CD4-positive, alpha-beta memory T cell (primary cell): Measurements from ENCODE around the gene FKBP10. TPM values are rescaled to one million over a fixed set of nuclear protein-coding genes. Genes with fewer than 3 reads are reported as not detected.
"Not testable (repeated sequence)": the region's sequence is repeated elsewhere in the genome, so short reads cannot be mapped to it uniquely, and the experiment has no call there.

Experiments
- CTCF ChIA-PET: fragments of 350-600 bp; sonication (Branson Sonifier 250); formaldehyde crosslinking; loops from one replicate; lab custom pipeline; 2021; ENCODE audit warnings: inconsistent platforms; ENCODE audit not compliant: partially characterized antibody; lab: Charles Lee
- POLR2A ChIA-PET: fragments of 350-600 bp; sonication (Branson Sonifier 250); formaldehyde crosslinking; loops from one replicate; lab custom pipeline; 2021; ENCODE audit not compliant: partially characterized antibody; lab: Charles Lee
- DNase-seq, 5 donors: peaks; one replicate each; pipeline versions ENCODE4 v3.0.0 to v3.0.0-alpha.2; 2020 to 2022; ENCODE audit warnings: mixed read lengths in 1 of 5
- H3K27ac ChIP-seq: one replicate; pipeline ENCODE4 v1.7.0; 2013; ENCODE audit warnings: low read depth, low read length
- H3K27me3 ChIP-seq: 2 replicates; pipeline ENCODE4 v1.7.0; 2013; ENCODE audit warnings: mild to moderate bottlenecking, low read length, moderate library complexity; ENCODE audit not compliant: insufficient read depth
- H3K36me3 ChIP-seq: 2 replicates; pipeline ENCODE4 v1.7.0; 2013; ENCODE audit warnings: mild to moderate bottlenecking, low read length, moderate library complexity; ENCODE audit not compliant: insufficient read depth
- H3K4me1 ChIP-seq: 2 replicates; pipeline ENCODE4 v1.7.0; 2013; ENCODE audit warnings: mild to moderate bottlenecking, low read length, moderate library complexity; ENCODE audit not compliant: insufficient read depth
- H3K4me3 ChIP-seq, 2 donors: one replicate each; pipeline ENCODE4 v1.7.0; 2013; ENCODE audit warnings: low read length in 2 of 2, mild to moderate bottlenecking in 1 of 2
- H3K9me3 ChIP-seq, 2 donors: one replicate each; pipeline ENCODE4 v1.7.0; 2013; ENCODE audit warnings: low read length in 2 of 2, control low read depth in 1 of 2; ENCODE audit not compliant: control insufficient read depth in 1 of 2
- H3K27ac Mint-ChIP-seq, 7 donors: one replicate each; pipeline ENCODE4 v1.8.0; 2020 to 2021; ENCODE audit warnings: mixed read lengths in 7 of 7, mild to moderate bottlenecking in 6 of 7, inconsistent platforms in 3 of 7, moderate library complexity in 3 of 7
- H3K27me3 Mint-ChIP-seq, 2 donors: one replicate each; pipeline ENCODE4 v1.8.0; 2020 to 2021; ENCODE audit warnings: mixed read lengths in 2 of 2
- H3K36me3 Mint-ChIP-seq, 2 donors: one replicate each; pipeline ENCODE4 v1.8.0; 2020 to 2021; ENCODE audit warnings: mixed read lengths in 2 of 2, inconsistent platforms in 1 of 2, mild to moderate bottlenecking in 1 of 2
- H3K4me1 Mint-ChIP-seq, 4 donors: one replicate each; pipeline ENCODE4 v1.8.0; 2020 to 2021; ENCODE audit warnings: mixed read lengths in 4 of 4, mild to moderate bottlenecking in 1 of 4
- H3K4me3 Mint-ChIP-seq, 8 donors: one replicate each; pipeline ENCODE4 v1.8.0; 2020 to 2021; ENCODE audit warnings: mixed read lengths in 8 of 8, mild to moderate bottlenecking in 7 of 8, moderate library complexity in 6 of 8, inconsistent platforms in 3 of 8
- H3K9me3 Mint-ChIP-seq, 8 donors: one replicate each; pipeline ENCODE4 v1.8.0; 2020 to 2021; ENCODE audit warnings: mixed read lengths in 8 of 8, mild to moderate bottlenecking in 5 of 8, inconsistent platforms in 3 of 8, moderate library complexity in 1 of 8
- intact Hi-C: fragments of 100-400 bp; cut with micrococcal nuclease; formaldehyde crosslinking; loops from one replicate; pipeline ENCODE4 v1.15.1; 2023
- polyA plus RNA-seq, 2 donors: library from polyadenylated mRNA; unstranded; fragments of 300-500 nt; fragmentation: Illumina TruSeq; gene quantifications; one replicate each; pipeline ENCODE4 v1.2.3, GENCODE V29; 2021
- total RNA-seq, 2 experiments: library from RNA; stranded (reverse); gene quantifications; one replicate each; pipeline ENCODE4 v1.2.3, GENCODE V29; 2021

FKBP10 gene
- total and polyA plus RNA-seq, 4 experiments from 2014 or later, result not detected

GRCh38 chr17:41775394-41776226, 37.2 kb upstream of the FKBP10 start:
- no peak for DNase-seq
- Histone ChIP-seq H3K9me3 (no peaks in the 10 kb centered on the region), H3K4me3 (no peak overlapping the region), H3K4me1 (no peaks in the 10 kb centered on the region), H3K27ac (no peak overlapping the region), H3K27me3 (no peaks in the 10 kb centered on the region), H3K36me3 (no peaks in the 10 kb centered on the region)
- no peaks in the 10 kb centered on the region for H3K9me3 Mint-ChIP-seq
- peaks cover 0 to 4% (median 0%) of the 10 kb centered on the region in 4 donors for H3K4me1 Mint-ChIP-seq
- ChIA-PET POLR2A (no interaction called here), CTCF (no interaction called here)
- no peaks in the 10 kb centered on the region for H3K36me3 Mint-ChIP-seq
- intact Hi-C loops, result no loop called here
- no peak overlapping the region for H3K4me3 Mint-ChIP-seq
- H3K27me3 Mint-ChIP-seq, result peaks cover 0 to 3% of the 10 kb centered on the region in 2 donors
- H3K27ac Mint-ChIP-seq, result no peak overlapping the region

GRCh38 chr17:41776262-41776900, 36.4 kb upstream of the FKBP10 start:
- H3K27ac Mint-ChIP-seq, H3K4me1 Mint-ChIP-seq, H3K36me3 Mint-ChIP-seq, H3K4me3 Mint-ChIP-seq, H3K9me3 Mint-ChIP-seq, H3K4me3 ChIP-seq, H3K27ac ChIP-seq, H3K27me3 Mint-ChIP-seq, intact Hi-C loops, H3K36me3 ChIP-seq, H3K27me3 ChIP-seq, H3K4me1 ChIP-seq, POLR2A ChIA-PET, DNase-seq, H3K9me3 ChIP-seq, CTCF ChIA-PET: not testable (repeated sequence)

GRCh38 chr17:41777157-41777573, 35.6 kb upstream of the FKBP10 start:
- no peaks in the 10 kb centered on the region for H3K4me1 ChIP-seq
- no peak overlapping the region for H3K27ac ChIP-seq
- POLR2A ChIA-PET, result no interaction called here
- peaks cover 0 to 1% (median 0%) of the 10 kb centered on the region in 8 donors for H3K9me3 Mint-ChIP-seq
- no peak overlapping the region for H3K4me3 ChIP-seq
- no peaks in the 10 kb centered on the region for H3K4me1 Mint-ChIP-seq
- no peak for DNase-seq
- no peak overlapping the region for H3K4me3 Mint-ChIP-seq
- H3K27me3 ChIP-seq, result no peaks in the 10 kb centered on the region
- CTCF ChIA-PET, result interaction anchor here (1.1 kb wide), 1 partner anchor 11 kb away, joined by 3 read pairs; no protein-coding TSS in a partner anchor
- no peaks in the 10 kb centered on the region for H3K36me3 Mint-ChIP-seq
- intact Hi-C loops, result no loop called here
- H3K36me3 ChIP-seq, result no peaks in the 10 kb centered on the region
- peaks cover 0 to 10% of the 10 kb centered on the region in 2 donors for H3K27me3 Mint-ChIP-seq
- H3K9me3 ChIP-seq, result no peaks in the 10 kb centered on the region
- no peak overlapping the region for H3K27ac Mint-ChIP-seq

- H3K27ac ChIP-seq, result no peak overlapping the region
- Mint-ChIP-seq H3K9me3 (peaks cover 0 to 1% (median 0%) of the 10 kb centered on the region in 8 donors), H3K4me3 (no peak overlapping the region), H3K4me1 (no peaks in the 10 kb centered on the region), H3K36me3 (no peaks in the 10 kb centered on the region), H3K27ac (no peak overlapping the region), H3K27me3 (peaks cover 0 to 15% of the 10 kb centered on the region in 2 donors)
- DNase-seq, result no peak
- no peaks in the 10 kb centered on the region for H3K36me3 ChIP-seq
- no peaks in the 10 kb centered on the region for H3K4me1 ChIP-seq
- H3K9me3 ChIP-seq, result no peaks in the 10 kb centered on the region
- ChIA-PET POLR2A (no interaction called here), CTCF (interaction anchor here (1.1 to 1.3 kb wide), 2 partner anchors 9 to 12 kb away, joined by 3 read pairs; partner anchors contain the start of gene JUP)
- intact Hi-C loops, result no loop called here
- no peaks in the 10 kb centered on the region for H3K27me3 ChIP-seq
- no peak overlapping the region for H3K4me3 ChIP-seq
Measured at GRCh38 chr17:41777574-41778188, 35.1 kb upstream of the FKBP10 start.

- Histone ChIP-seq H3K27me3 (peaks cover 11% of the 10 kb centered on the region), H3K27ac (no peak overlapping the region), H3K4me1 (no peaks in the 10 kb centered on the region), H3K4me3 (no peak overlapping the region), H3K9me3 (no peaks in the 10 kb centered on the region), H3K36me3 (no peaks in the 10 kb centered on the region)
- DNase-seq, result no peak
- Mint-ChIP-seq H3K4me3 (no peak overlapping the region), H3K9me3 (peaks cover 0 to 1% (median 0%) of the 10 kb centered on the region in 8 donors), H3K27ac (no peak overlapping the region), H3K4me1 (peaks cover 0 to 6% (median under 1%) of the 10 kb centered on the region in 4 donors), H3K36me3 (no peaks in the 10 kb centered on the region), H3K27me3 (peaks cover 6 to 22% of the 10 kb centered on the region in 2 donors)
- intact Hi-C loops, result no loop called here
- ChIA-PET POLR2A (no interaction called here), CTCF (no interaction called here)
Measured at GRCh38 chr17:41779954-41780353, 32.9 kb upstream of the FKBP10 start.

GRCh38 chr17:41781404-41782110, 31.2 kb upstream of the FKBP10 start:
- CTCF ChIA-PET, result no interaction called here
- DNase-seq, result no peak
- intact Hi-C loops, result no loop called here
- Histone ChIP-seq H3K36me3 (no peaks in the 10 kb centered on the region), H3K27ac (no peak overlapping the region), H3K9me3 (no peaks in the 10 kb centered on the region), H3K4me3 (no peak overlapping the region), H3K4me1 (peaks cover 13% of the 10 kb centered on the region), H3K27me3 (peaks cover 21% of the 10 kb centered on the region)
- POLR2A ChIA-PET, result no interaction called here
- no peak overlapping the region for H3K4me3 Mint-ChIP-seq
- H3K4me1 Mint-ChIP-seq, result peaks cover 1 to 9% (median 4%) of the 10 kb centered on the region in 4 donors
- H3K27ac Mint-ChIP-seq, result no peak overlapping the region
- H3K9me3 Mint-ChIP-seq, result peaks cover 0 to 1% (median 0%) of the 10 kb centered on the region in 8 donors
- no peaks in the 10 kb centered on the region for H3K36me3 Mint-ChIP-seq
- peaks cover 8 to 24% of the 10 kb centered on the region in 2 donors for H3K27me3 Mint-ChIP-seq
